Bronchial smooth muscle cell (primary cell): ENCODE measurements around the gene METTL24. TPM values are rescaled to one million over a fixed set of nuclear protein-coding genes. Genes with fewer than 3 reads are reported as not detected.

ENCODE experiments used
- total RNA-seq: library from RNA; depleted of rRNA; stranded (reverse); fragments of >200 nt; gene quantifications from 2 replicates; pipeline ENCODE4 v1.2.1, GENCODE V29; 2014

Gene METTL24, protein sequence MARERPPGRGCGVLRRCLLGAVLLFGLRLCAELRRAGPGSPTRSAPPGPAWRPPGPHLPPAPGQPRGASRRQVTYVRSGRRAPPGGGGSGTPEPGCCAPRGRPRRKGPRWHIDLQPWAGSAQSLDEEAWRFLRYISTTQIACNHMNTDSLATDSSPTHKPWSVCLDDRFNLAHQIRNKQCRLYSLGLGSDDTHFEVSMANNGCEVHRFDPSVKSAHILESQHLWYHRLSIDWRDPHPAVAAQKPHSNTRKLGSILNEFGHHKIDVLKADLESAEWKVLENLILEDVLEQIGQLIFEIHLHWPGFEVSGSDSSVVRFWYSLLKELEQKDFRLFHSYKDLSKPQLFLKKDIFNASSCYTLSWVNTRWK
- 0.16 and 0.43 TPM in 2 replicates for total RNA-seq

DNA sequence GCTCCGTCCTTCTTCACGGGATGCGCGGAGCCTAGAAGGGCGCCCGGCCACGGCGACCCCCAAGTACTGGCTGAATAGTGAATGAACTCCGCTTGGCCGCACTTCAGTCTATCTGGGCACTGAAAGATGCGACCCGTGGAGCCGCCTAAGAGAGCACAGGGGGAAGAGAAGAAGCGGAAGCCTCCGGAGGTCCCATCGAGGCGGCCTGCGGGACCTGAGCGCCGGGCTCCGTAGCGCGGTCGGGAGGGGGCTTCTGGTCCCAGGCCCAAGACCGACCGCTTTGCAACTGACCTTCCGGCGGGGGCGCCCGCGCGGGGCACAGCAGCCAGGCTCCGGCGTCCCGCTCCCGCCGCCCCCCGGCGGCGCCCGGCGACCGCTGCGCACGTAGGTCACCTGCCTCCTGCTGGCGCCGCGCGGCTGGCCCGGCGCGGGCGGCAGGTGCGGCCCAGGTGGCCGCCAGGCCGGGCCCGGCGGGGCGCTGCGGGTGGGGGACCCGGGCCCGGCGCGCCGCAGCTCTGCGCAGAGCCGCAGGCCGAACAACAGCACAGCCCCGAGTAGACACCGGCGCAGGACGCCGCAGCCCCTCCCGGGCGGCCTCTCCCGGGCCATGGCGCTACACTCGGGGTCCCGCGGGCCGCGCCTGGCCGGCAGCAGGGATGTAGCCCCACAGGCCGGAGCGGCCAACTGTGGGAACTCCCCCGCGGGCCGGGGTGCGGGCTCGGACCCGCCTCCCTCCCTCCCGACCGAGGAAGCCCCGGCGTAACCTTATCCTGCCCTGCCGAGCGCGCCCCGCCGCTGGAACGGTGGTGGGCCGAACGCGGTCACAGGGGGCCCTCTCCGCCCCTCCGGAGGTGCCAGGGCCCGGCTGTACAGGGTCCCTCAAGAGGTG is at the start of gene METTL24:
Gene METTL24, minus strand, starts transcription at position 686 of the 889 bp plus-strand sequence. Its CDS starts 77 bp downstream, at position 609.

Other genes starting within 250 kb of the METTL24 start
- 2.5 and 4.9 TPM in 2 replicates for gene WASF1, start 178.7 kb downstream of the METTL24 start, total RNA-seq
- 16.4 and 17.3 TPM in 2 replicates for gene CDC40, start 177.9 kb downstream of the METTL24 start, total RNA-seq
- gene DDO, start 57.2 kb upstream of the METTL24 start, total RNA-seq, result 0.09 and 0.47 TPM in 2 replicates
- not detected in 2 replicates for gene SLC22A16, start 118.3 kb upstream of the METTL24 start, total RNA-seq